HL-60 (cell line): ENCODE results near the gene PGGT1B.

ENCODE experiments used
- DNase-seq, 2 experiments: peaks; one replicate each; pipeline ENCODE4 v3.0.0-alpha.2; 2010 to 2020; ENCODE audit warnings: low read depth in 1 of 2, low spot score in 1 of 2
- H3K27ac ChIP-seq: fragments of 250-450 bp; sonication (Bioruptor Pico); replicated peaks from 2 replicates; pipeline ENCODE4 v1.5.1; 2020; ENCODE audit warnings: mild to moderate bottlenecking, moderate library complexity
- H3K27me3 ChIP-seq: fragments of 250-450 bp; sonication (Bioruptor Pico); 2 replicates; pipeline ENCODE4 v1.5.1; 2021; ENCODE audit warnings: mild to moderate bottlenecking, moderate library complexity; ENCODE audit not compliant: insufficient read depth, poor library complexity, severe bottlenecking
- H3K4me3 ChIP-seq: replicated peaks from 2 replicates; pipeline ENCODE4 v1.5.1; 2011; ENCODE audit warnings: mild to moderate bottlenecking, control low read depth, low read length; ENCODE audit not compliant: insufficient read depth
- GABPA ChIP-seq: IDR thresholded peaks from 2 replicates; pipeline ENCODE4 v1.6.1; 2012; ENCODE audit warnings: low read depth
- POLR2AphosphoS5 ChIP-seq: IDR thresholded peaks from 2 replicates; pipeline ENCODE4 v1.6.1; 2012; ENCODE audit warnings: low read depth
- SPI1 ChIP-seq: IDR thresholded peaks from 2 replicates; pipeline ENCODE4 v1.6.1; 2012; ENCODE audit warnings: low read depth, mild to moderate bottlenecking, borderline replicate concordance
- TF ChIP-seq, protein P1 (sequence below): IDR thresholded peaks from 2 replicates; pipeline ENCODE4 v1.6.1; 2012; ENCODE audit warnings: low read depth; ENCODE audit not compliant: insufficient replicate concordance
- TF ChIP-seq, protein P2 (sequence below): IDR thresholded peaks from one replicate; pipeline ENCODE4 v1.5.1; 2011; ENCODE audit warnings: low read length, control low read depth, inconsistent platforms; ENCODE audit not compliant: insufficient read depth

The PGGT1B gene

DNA sequence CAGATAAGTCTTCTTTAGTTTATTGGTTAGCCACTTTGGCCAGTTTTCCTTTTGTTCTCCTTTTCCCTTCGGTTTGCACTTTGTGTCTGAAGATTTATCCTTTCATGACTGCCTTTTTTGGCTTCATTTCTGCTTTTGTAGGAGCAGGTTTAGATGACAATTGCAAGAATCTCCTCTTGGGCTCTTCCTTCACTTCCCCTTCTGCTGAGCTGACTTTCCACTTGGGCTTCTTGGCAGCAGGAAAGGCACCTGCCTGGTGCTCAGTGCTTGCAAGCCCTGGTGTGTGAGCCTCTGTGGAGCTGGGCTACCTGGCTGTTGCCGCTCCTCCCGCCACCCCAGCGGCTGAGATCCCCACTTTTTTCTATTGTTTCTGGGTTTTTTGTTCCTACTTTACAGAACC lies 26.4 kb upstream of the PGGT1B start:
- DNase-seq: peak in 1 of 2 experiments; percentile 47
- H3K27me3 ChIP-seq: no peaks in the 10 kb centered on the region
- no peak overlapping the region for H3K4me3 ChIP-seq
- peak; percentile 80; the same call in 1 of the 2 replicates for TF ChIP-seq SPI1
- TF ChIP-seq, protein P1, sequence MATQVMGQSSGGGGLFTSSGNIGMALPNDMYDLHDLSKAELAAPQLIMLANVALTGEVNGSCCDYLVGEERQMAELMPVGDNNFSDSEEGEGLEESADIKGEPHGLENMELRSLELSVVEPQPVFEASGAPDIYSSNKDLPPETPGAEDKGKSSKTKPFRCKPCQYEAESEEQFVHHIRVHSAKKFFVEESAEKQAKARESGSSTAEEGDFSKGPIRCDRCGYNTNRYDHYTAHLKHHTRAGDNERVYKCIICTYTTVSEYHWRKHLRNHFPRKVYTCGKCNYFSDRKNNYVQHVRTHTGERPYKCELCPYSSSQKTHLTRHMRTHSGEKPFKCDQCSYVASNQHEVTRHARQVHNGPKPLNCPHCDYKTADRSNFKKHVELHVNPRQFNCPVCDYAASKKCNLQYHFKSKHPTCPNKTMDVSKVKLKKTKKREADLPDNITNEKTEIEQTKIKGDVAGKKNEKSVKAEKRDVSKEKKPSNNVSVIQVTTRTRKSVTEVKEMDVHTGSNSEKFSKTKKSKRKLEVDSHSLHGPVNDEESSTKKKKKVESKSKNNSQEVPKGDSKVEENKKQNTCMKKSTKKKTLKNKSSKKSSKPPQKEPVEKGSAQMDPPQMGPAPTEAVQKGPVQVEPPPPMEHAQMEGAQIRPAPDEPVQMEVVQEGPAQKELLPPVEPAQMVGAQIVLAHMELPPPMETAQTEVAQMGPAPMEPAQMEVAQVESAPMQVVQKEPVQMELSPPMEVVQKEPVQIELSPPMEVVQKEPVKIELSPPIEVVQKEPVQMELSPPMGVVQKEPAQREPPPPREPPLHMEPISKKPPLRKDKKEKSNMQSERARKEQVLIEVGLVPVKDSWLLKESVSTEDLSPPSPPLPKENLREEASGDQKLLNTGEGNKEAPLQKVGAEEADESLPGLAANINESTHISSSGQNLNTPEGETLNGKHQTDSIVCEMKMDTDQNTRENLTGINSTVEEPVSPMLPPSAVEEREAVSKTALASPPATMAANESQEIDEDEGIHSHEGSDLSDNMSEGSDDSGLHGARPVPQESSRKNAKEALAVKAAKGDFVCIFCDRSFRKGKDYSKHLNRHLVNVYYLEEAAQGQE: no peak
- H3K27ac ChIP-seq: no peak overlapping the region

DNA sequence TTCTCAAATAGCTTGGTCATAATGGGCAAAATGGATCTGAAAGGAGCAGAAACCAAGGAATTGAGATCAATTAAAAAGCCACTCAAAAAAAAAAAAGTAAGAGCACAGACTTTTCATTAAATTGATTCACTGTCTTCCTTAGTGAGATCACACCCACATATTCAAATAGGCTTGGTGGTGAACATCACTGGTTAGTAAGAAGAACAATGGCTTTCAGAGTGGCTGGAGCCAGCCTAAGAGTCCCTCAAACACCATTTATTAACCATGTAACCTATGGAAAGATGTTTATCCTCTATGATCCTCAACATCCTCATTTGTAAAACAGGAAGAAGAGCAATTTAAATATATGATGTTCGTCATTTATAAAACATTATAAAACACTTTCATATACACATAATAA lies 21.3 kb upstream of the PGGT1B start:
- DNase-seq: no peak
- Histone ChIP-seq H3K4me3 (no peak overlapping the region), H3K27ac (no peak overlapping the region), H3K27me3 (no peaks in the 10 kb centered on the region)
- TF ChIP-seq, protein P1: no peak
- TF ChIP-seq SPI1 (no peak), POLR2AphosphoS5 (no peak), GABPA (no peak)
- TF ChIP-seq, protein P2, sequence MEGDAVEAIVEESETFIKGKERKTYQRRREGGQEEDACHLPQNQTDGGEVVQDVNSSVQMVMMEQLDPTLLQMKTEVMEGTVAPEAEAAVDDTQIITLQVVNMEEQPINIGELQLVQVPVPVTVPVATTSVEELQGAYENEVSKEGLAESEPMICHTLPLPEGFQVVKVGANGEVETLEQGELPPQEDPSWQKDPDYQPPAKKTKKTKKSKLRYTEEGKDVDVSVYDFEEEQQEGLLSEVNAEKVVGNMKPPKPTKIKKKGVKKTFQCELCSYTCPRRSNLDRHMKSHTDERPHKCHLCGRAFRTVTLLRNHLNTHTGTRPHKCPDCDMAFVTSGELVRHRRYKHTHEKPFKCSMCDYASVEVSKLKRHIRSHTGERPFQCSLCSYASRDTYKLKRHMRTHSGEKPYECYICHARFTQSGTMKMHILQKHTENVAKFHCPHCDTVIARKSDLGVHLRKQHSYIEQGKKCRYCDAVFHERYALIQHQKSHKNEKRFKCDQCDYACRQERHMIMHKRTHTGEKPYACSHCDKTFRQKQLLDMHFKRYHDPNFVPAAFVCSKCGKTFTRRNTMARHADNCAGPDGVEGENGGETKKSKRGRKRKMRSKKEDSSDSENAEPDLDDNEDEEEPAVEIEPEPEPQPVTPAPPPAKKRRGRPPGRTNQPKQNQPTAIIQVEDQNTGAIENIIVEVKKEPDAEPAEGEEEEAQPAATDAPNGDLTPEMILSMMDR: no peak

DNA sequence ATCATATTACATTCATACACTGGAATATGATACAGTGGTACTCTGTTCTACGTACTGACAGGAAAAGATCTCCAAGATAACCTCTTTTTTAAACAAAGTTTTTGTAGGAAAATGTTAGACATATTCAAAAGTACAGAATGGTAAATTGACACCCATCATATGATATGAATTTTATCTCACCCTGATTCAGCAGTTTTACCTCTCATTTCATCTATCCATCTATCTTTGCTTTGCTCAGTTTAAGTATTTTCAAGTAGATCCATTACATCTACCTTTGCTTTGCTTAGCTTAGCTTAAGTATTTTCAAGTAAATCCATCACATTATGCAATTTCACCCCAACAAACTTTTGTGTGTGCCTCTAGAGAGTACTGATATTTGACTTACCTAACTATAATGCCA lies 19.5 kb upstream of the PGGT1B start:
- Histone ChIP-seq H3K27me3 (no peaks in the 10 kb centered on the region), H3K4me3 (no peak overlapping the region), H3K27ac (no peak overlapping the region)
- no peak for DNase-seq
- no peak for TF ChIP-seq SPI1
- TF ChIP-seq, protein P1: no peak
- TF ChIP-seq GABPA: no peak
- TF ChIP-seq, protein P2: no peak
- TF ChIP-seq POLR2AphosphoS5: no peak

DNA sequence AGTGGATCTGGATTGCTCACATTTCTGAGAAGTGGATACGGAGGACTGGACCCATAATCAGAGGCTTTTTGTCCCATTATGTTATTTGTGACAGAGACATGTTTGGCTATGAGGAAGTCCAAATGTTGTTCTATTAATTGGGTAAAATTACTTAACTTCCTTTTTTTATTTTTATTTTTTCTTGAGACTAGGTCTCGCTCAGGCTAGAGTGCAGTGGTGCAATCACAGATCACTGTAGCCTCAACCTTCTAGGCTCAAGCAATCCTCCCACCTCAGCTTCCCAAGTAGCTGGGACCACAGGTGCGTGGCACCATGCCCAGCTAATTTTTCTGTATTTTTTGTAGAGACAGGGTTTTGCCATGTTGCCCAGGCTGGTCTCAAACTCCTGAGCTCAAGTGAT lies 11.9 kb upstream of the PGGT1B start:
- H3K27me3 ChIP-seq: no peaks in the 10 kb centered on the region
- H3K4me3 ChIP-seq: no peak overlapping the region
- no peak for TF ChIP-seq GABPA
- peak; percentile 67 for TF ChIP-seq SPI1
- no peak for TF ChIP-seq POLR2AphosphoS5
- H3K27ac ChIP-seq: no peak overlapping the region
- DNase-seq: peak in 1 of 2 experiments; percentile 61
